ENCODE data around the gene SH3RF3.

Gene SH3RF3

DNA sequence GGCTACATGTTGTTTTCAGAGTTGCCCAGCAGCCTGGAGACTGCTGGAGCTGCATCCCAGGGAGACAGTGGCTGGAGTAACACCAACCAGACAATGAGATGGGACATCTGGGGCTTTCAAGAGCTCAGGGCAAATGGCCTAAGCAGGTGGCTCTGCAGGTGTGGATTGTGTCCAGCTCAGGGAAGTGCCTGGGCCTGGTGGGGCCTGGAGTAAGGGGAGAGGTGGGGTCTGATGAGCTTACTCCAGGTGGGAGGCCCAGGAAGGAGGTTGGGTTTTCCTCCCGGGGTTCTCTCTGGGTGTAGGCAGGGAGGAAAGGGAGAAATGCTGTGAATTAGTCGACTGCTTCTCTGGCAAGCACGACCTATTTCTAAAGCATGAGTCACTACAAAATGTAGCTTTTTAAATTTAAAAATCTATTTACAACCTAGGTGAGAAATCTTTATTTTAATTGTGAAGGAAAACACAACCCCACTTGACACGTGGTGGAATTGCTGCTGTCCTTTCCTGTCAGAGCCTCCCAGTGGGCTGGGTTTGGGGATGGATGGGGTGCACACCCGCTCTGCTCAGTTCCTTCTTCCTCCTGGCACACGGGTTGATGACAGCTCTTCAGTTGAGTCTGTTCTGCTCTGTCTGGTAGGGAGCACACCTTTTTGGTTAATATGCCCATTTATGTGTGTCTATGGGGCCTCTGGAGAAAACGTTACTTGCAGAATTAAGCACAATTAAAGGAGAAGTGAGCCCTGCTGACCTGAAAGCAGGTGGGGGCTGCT lies 81.6 kb downstream of the SH3RF3 start:
- TF ChIP-seq, protein P1, sequence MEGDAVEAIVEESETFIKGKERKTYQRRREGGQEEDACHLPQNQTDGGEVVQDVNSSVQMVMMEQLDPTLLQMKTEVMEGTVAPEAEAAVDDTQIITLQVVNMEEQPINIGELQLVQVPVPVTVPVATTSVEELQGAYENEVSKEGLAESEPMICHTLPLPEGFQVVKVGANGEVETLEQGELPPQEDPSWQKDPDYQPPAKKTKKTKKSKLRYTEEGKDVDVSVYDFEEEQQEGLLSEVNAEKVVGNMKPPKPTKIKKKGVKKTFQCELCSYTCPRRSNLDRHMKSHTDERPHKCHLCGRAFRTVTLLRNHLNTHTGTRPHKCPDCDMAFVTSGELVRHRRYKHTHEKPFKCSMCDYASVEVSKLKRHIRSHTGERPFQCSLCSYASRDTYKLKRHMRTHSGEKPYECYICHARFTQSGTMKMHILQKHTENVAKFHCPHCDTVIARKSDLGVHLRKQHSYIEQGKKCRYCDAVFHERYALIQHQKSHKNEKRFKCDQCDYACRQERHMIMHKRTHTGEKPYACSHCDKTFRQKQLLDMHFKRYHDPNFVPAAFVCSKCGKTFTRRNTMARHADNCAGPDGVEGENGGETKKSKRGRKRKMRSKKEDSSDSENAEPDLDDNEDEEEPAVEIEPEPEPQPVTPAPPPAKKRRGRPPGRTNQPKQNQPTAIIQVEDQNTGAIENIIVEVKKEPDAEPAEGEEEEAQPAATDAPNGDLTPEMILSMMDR (IDR thresholded peaks at IDR 0.05), result no peak
- Histone ChIP-seq H3K4me3 (no peak overlapping the region), H3K27ac (no peak overlapping the region)
- DNase-seq (ENCODE audit: low spot score), result no peak

DNA sequence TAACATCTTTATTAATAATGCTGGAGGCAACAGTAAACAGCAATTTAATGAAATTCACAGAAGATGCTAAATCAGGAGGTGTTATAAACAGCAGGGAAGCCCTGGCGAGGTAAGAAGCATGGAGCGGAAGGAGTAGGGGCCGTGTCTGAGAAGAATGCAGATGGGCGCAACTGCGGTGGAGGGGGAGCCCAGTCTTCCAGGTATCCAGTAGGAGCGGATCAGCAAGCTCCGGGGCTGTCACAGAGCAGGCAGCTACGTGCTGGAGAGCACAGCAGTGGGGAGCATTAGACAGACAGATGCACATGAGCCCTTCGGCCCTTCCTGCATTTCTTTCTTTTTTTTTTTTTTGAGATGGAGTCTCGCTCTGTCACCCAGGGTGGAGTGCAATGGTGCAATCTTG lies 82.3 kb downstream of the SH3RF3 start:
- no peak for DNase-seq (ENCODE audit: low spot score)
- H3K27ac ChIP-seq, result no peak overlapping the region
- H3K4me3 ChIP-seq, result no peak overlapping the region
- TF ChIP-seq, protein P1 (IDR thresholded peaks at IDR 0.05), result no peak

GRCh38 chr2:109212836-109213563 lies 84.0 kb downstream of the SH3RF3 start:
- Histone ChIP-seq H3K27ac (no peak overlapping the region), H3K4me3 (no peak overlapping the region)
- no peak for DNase-seq (ENCODE audit: low spot score)
- TF ChIP-seq, protein P1 (IDR thresholded peaks at IDR 0.05), result no peak

GRCh38 chr2:109213646-109214433 lies 84.8 kb downstream of the SH3RF3 start:
- Histone ChIP-seq H3K27ac (no peak overlapping the region), H3K4me3 (no peak overlapping the region)
- no peak for DNase-seq (ENCODE audit: low spot score)
- TF ChIP-seq, protein P1 (IDR thresholded peaks at IDR 0.05), result no peak

- TF ChIP-seq, protein P1 (IDR thresholded peaks at IDR 0.05), result no peak
- no peak for DNase-seq (ENCODE audit: low spot score)
- H3K27ac ChIP-seq, result no peak overlapping the region
- no peak overlapping the region for H3K4me3 ChIP-seq
Measured at GRCh38 chr2:109214651-109215371, 85.8 kb downstream of the SH3RF3 start.

DNA sequence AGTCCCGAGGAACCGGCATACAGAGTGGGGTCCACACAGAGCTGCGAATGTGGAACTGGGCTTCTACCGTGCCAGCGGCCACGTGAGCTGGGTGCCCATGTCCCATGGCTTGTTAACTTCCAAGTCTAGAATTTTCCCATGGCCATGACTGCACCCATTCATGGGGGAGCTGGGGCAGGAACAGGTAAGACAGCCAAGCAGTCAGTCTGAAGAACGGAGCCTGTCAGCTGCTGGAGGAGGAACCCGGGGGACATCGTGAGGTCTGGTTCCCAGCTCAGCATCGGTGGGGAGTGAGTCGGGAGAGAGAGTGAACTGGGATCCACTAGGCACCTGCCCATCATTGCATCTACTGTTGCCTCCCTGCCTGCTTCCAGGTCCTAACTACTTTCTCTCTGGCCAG lies 86.9 kb downstream of the SH3RF3 start:
- H3K27ac ChIP-seq, result no peak overlapping the region
- no peak for DNase-seq (ENCODE audit: low spot score)
- TF ChIP-seq, protein P1 (IDR thresholded peaks at IDR 0.05), result no peak

More for the DNA sequence above, 86.9 kb downstream of the SH3RF3 start:
- H3K4me3 ChIP-seq, result no peak overlapping the region
